ENCODE results near the gene ZNF577.

GRCh38 chr19:51822325-51822724 lies 65.4 kb downstream of the ZNF577 start:
- TF ChIP-seq TAF1 (IDR thresholded peaks at IDR 0.05; ENCODE audit: borderline replicate concordance, insufficient read depth, low read length) (no peak), POLR2AphosphoS5 (IDR thresholded peaks at IDR 0.05; ENCODE audit: low read depth, low read length) (no peak), SIN3A (IDR thresholded peaks at IDR 0.05; ENCODE audit: borderline replicate concordance, insufficient read depth, low read length) (no peak), FOXP2 (optimal IDR thresholded peaks at IDR 0.05; ENCODE audit: borderline replicate concordance, extremely low read depth, extremely low read length, insufficient read depth) (no peak)
- TF ChIP-seq, protein P1, sequence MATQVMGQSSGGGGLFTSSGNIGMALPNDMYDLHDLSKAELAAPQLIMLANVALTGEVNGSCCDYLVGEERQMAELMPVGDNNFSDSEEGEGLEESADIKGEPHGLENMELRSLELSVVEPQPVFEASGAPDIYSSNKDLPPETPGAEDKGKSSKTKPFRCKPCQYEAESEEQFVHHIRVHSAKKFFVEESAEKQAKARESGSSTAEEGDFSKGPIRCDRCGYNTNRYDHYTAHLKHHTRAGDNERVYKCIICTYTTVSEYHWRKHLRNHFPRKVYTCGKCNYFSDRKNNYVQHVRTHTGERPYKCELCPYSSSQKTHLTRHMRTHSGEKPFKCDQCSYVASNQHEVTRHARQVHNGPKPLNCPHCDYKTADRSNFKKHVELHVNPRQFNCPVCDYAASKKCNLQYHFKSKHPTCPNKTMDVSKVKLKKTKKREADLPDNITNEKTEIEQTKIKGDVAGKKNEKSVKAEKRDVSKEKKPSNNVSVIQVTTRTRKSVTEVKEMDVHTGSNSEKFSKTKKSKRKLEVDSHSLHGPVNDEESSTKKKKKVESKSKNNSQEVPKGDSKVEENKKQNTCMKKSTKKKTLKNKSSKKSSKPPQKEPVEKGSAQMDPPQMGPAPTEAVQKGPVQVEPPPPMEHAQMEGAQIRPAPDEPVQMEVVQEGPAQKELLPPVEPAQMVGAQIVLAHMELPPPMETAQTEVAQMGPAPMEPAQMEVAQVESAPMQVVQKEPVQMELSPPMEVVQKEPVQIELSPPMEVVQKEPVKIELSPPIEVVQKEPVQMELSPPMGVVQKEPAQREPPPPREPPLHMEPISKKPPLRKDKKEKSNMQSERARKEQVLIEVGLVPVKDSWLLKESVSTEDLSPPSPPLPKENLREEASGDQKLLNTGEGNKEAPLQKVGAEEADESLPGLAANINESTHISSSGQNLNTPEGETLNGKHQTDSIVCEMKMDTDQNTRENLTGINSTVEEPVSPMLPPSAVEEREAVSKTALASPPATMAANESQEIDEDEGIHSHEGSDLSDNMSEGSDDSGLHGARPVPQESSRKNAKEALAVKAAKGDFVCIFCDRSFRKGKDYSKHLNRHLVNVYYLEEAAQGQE (IDR thresholded peaks at IDR 0.05; ENCODE audit: insufficient read depth in 1 of 2, low read depth in 2 of 2, low read length in 2 of 2), result no peak
